Transverse colon (tissue), 4 donors: Measurements from ENCODE around the gene FLT4. TPM values are rescaled to one million over a fixed set of nuclear protein-coding genes. Genes with fewer than 3 reads are reported as not detected.
"Not testable (repeated sequence)": the region's sequence is repeated elsewhere in the genome, so short reads cannot be mapped to it uniquely, and the experiment has no call there.

Experiments
- DNase-seq: peaks from one replicate; pipeline ENCODE4 v3.0.0-alpha.2; 2019
- H3K27ac ChIP-seq, 4 donors: fragments of 200-600 bp; sonication (generic); 2 replicates each; pipeline ENCODE4 v1.5.1; 2016 to 2018; ENCODE audit warnings: inconsistent platforms in 4 of 4
- H3K27me3 ChIP-seq: fragments of 200-600 bp; sonication (generic); 2 replicates; pipeline ENCODE4 v1.5.1; 2017; ENCODE audit warnings: inconsistent platforms
- H3K36me3 ChIP-seq, 4 donors: fragments of 200-600 bp; sonication (generic); 2 replicates each; pipeline ENCODE4 v1.5.1; 2017 to 2019; ENCODE audit warnings: inconsistent platforms in 4 of 4
- H3K4me1 ChIP-seq, 4 donors: fragments of 200-600 bp; sonication (generic); 2 replicates each; pipeline ENCODE4 v1.5.1; 2017 to 2020; ENCODE audit warnings: inconsistent platforms in 4 of 4
- H3K4me3 ChIP-seq, 4 donors: fragments of 200-600 bp; sonication (generic); 1 replicate in 1 of 4; 2 replicates in 3 of 4; pipeline versions ENCODE4 v1.5.1 to v1.6.1; 2017 to 2019; ENCODE audit warnings: inconsistent platforms in 4 of 4
- H3K9me3 ChIP-seq, 2 donors: fragments of 200-600 bp; sonication (generic); 2 replicates each; pipeline ENCODE4 v1.5.1; 2017 to 2019; ENCODE audit warnings: inconsistent platforms in 2 of 2
- CTCF ChIP-seq, 5 experiments: fragments of 200-600 bp in 3 of 5; fragments of 450-650 bp in 2 of 5; sonication (generic) in 3 of 5; IDR thresholded peaks; 1 replicate in 2 of 5; 2 replicates in 3 of 5; pipeline ENCODE4 v1.5.1; 2016 to 2017; ENCODE audit warnings: antibody characterized with exemption in 5 of 5, inconsistent platforms in 3 of 5, mild to moderate bottlenecking in 2 of 5, moderate library complexity in 1 of 5
- EP300 ChIP-seq: sonication (generic); formaldehyde crosslinking; IDR thresholded peaks from one replicate; pipeline ENCODE4 v1.6.1; 2017; ENCODE audit warnings: antibody characterized with exemption, low read depth
- POLR2A ChIP-seq: fragments of 450-650 bp; IDR thresholded peaks from one replicate; pipeline ENCODE4 v1.6.1; 2016; ENCODE audit warnings: antibody characterized with exemption, mild to moderate bottlenecking, moderate library complexity
- POLR2AphosphoS5 ChIP-seq, 3 donors: sonication (generic); formaldehyde crosslinking; IDR thresholded peaks; one replicate each; pipeline ENCODE4 v1.6.1; 2016; ENCODE audit warnings: antibody characterized with exemption in 3 of 3
- WGBS, 2 donors: methylation state at CpG; one replicate each; pipeline ENCODE4 v1.1.5; 2018; ENCODE audit warnings: low coverage in 1 of 2; 5-methylcytosine and 5-hydroxymethylcytosine counted together
- in situ Hi-C, 4 donors: fragments of 200-750 bp; cut with MboI; loops; one replicate each; pipeline versions ENCODE4 v1.15.0 to v1.15.1; 2017; ENCODE audit warnings: low sequenced_read_pairs in 3 of 4, low pct_ligation_motif_present in 1 of 4, low pct_unique_long_range_greater_than_20kb in 1 of 4
- intact Hi-C: fragments of 100-400 bp; cut with DNase I; formaldehyde crosslinking; loops from one replicate; pipeline ENCODE4 v1.15.1; 2023; ENCODE audit warnings: low total_unique reads
- total RNA-seq, 4 donors: library from RNA; depleted of rRNA; stranded (reverse); fragments of >200 nt; gene quantifications; one replicate each; pipeline ENCODE4 v1.1.0, GENCODE V29; 2016

FLT4 gene
- total RNA-seq, 4 donors from 2014 or later: 1.8 to 16.1 (median 4.0) TPM

GRCh38 chr5:180684623-180685161 lies 35.3 kb upstream of the FLT4 start:
- 76% methylated on average over 15 of the region's 15 CpGs; no CpG with 5 or more reads in 1 of the 2 donors for WGBS, 2 donors
- Histone ChIP-seq H3K9me3 (no peaks in the 10 kb centered on the region), H3K4me1 (no peaks in the 10 kb centered on the region), H3K27me3 (peaks cover 31% of the 10 kb centered on the region), H3K4me3 (no peak overlapping the region), H3K27ac (no peak overlapping the region), H3K36me3 (no peaks in the 10 kb centered on the region)
- intact Hi-C loops (no loop called here), in situ Hi-C loops (no loop called here)
- no peak for TF ChIP-seq EP300
- no peak for TF ChIP-seq CTCF (IDR thresholded peaks at IDR 0.05)
- no peak for TF ChIP-seq POLR2AphosphoS5 (IDR thresholded peaks at IDR 0.05)
- TF ChIP-seq POLR2A: no peak
- no peak for DNase-seq

- H3K36me3 ChIP-seq: no peaks in the 10 kb centered on the region
- H3K4me3 ChIP-seq: no peak overlapping the region
- no peaks in the 10 kb centered on the region for H3K9me3 ChIP-seq
- H3K27me3 ChIP-seq: peaks cover 23% of the 10 kb centered on the region
- intact Hi-C loops (no loop called here), in situ Hi-C loops (no loop called here)
- H3K4me1 ChIP-seq: no peaks in the 10 kb centered on the region
- no peak for DNase-seq
- 81 to 92% methylated on average over 2 to 6 of the region's 6 CpGs for WGBS, 2 donors
- no peak overlapping the region for H3K27ac ChIP-seq
- no peak for TF ChIP-seq POLR2AphosphoS5 (IDR thresholded peaks at IDR 0.05)
- TF ChIP-seq POLR2A: no peak
- TF ChIP-seq CTCF (IDR thresholded peaks at IDR 0.05): no peak
- TF ChIP-seq EP300: no peak
Observed at GRCh38 chr5:180683220-180683922, 34.0 kb upstream of the FLT4 start.

GRCh38 chr5:180682560-180682959 lies 33.2 kb upstream of the FLT4 start:
- peaks cover 21% of the 10 kb centered on the region for H3K27me3 ChIP-seq
- in situ Hi-C loops (no loop called here), intact Hi-C loops (no loop called here)
- 65% methylated on average over 8 of the region's 8 CpGs; no CpG with 5 or more reads in 1 of the 2 donors for WGBS, 2 donors
- no peak for DNase-seq
- H3K4me1 ChIP-seq: no peaks in the 10 kb centered on the region
- no peaks in the 10 kb centered on the region for H3K36me3 ChIP-seq
- H3K9me3 ChIP-seq: no peaks in the 10 kb centered on the region
- no peak for TF ChIP-seq CTCF (IDR thresholded peaks at IDR 0.05)
- H3K27ac ChIP-seq: no peak overlapping the region
- H3K4me3 ChIP-seq: no peak overlapping the region

- H3K36me3 ChIP-seq, H3K4me1 ChIP-seq, H3K4me3 ChIP-seq, H3K27ac ChIP-seq, intact Hi-C loops, H3K9me3 ChIP-seq, DNase-seq, in situ Hi-C loops: not testable (repeated sequence)
- 80% methylated on average over 12 of the region's 12 CpGs; no CpG with 5 or more reads in 1 of the 2 donors for WGBS, 2 donors
- peaks cover 19% of the 10 kb centered on the region for H3K27me3 ChIP-seq
Observed at GRCh38 chr5:180682008-180682407, 32.6 kb upstream of the FLT4 start.

- H3K27me3 ChIP-seq: peaks cover 27% of the 10 kb centered on the region
- H3K4me1 ChIP-seq, DNase-seq, H3K36me3 ChIP-seq, H3K27ac ChIP-seq, in situ Hi-C loops, H3K4me3 ChIP-seq, H3K9me3 ChIP-seq: not testable (repeated sequence)
- 50 to 93% methylated on average over 1 to 10 of the region's 10 CpGs for WGBS, 2 donors
- intact Hi-C loops: loop anchor here (10.0 kb wide), 1 partner anchor 1434 kb away; no protein-coding TSS in a partner anchor
Observed at GRCh38 chr5:180678319-180678718, 28.9 kb upstream of the FLT4 start.
